ENCODE data around the gene ANO3.

DNA sequence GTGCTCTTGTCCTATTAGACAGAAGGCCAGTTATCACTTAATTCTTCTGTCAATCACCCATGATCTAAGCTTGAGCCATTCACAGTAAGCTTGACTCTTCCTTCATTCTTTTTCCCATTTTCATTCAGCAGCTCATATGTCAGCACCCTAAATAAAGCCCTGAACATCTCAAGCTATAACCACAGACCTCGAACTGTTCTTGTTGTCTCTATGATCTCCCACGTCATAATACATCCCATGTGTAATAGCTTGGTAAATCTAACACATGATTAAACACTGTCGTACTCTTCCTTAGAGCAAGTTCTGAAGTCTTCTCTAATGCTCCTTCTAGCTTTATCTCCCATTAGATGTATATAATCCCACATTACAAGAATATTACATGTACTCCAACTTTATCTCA is 225.7 kb downstream of the ANO3 start:
- TF ChIP-seq, protein P1, sequence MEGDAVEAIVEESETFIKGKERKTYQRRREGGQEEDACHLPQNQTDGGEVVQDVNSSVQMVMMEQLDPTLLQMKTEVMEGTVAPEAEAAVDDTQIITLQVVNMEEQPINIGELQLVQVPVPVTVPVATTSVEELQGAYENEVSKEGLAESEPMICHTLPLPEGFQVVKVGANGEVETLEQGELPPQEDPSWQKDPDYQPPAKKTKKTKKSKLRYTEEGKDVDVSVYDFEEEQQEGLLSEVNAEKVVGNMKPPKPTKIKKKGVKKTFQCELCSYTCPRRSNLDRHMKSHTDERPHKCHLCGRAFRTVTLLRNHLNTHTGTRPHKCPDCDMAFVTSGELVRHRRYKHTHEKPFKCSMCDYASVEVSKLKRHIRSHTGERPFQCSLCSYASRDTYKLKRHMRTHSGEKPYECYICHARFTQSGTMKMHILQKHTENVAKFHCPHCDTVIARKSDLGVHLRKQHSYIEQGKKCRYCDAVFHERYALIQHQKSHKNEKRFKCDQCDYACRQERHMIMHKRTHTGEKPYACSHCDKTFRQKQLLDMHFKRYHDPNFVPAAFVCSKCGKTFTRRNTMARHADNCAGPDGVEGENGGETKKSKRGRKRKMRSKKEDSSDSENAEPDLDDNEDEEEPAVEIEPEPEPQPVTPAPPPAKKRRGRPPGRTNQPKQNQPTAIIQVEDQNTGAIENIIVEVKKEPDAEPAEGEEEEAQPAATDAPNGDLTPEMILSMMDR (conservative IDR thresholded peaks at IDR 0.05) = no peak
- TF ChIP-seq EZH2 (IDR thresholded peaks at IDR 0.05; ENCODE audit: low read depth) = no peak

Measured in PC-9 (cell line).